ENCODE results near the gene AMACR. TPM values are rescaled to one million over a fixed set of nuclear protein-coding genes. Genes with fewer than 3 reads are reported as not detected.

AMACR gene
- total RNA-seq, 3 donors from 2014 or later (not counting 1 experiment from before 2014, with no cell fraction given) = 2.7 to 3.8 (median 2.9) TPM

- 23% methylated on average over 14 of the region's 15 CpGs for WGBS (ENCODE audit: insufficient coverage)
- H3K27ac Mint-ChIP-seq = no peak overlapping the region
- no peak overlapping the region for H3K4me3 ChIP-seq (ENCODE audit: low read length)
- H3K27ac ChIP-seq (ENCODE audit: low read length) = no peak overlapping the region
- no peaks in the 10 kb centered on the region for H3K36me3 ChIP-seq (ENCODE audit: control insufficient read depth, insufficient read depth, low read length)
- H3K27me3 Mint-ChIP-seq (ENCODE audit: low read depth in 2 of 2) = peaks cover 28 to 61% of the 10 kb centered on the region in 2 donors
- DNase-seq (no peak), ATAC-seq (no peak)
- H3K4me1 Mint-ChIP-seq = no peaks in the 10 kb centered on the region
- intact Hi-C loops (cut with micrococcal nuclease) = no loop called here
- H3K27me3 ChIP-seq (ENCODE audit: control insufficient read depth, insufficient read depth, low read length) = peaks cover 12% of the 10 kb centered on the region
- H3K9me3 Mint-ChIP-seq = no peaks in the 10 kb centered on the region
- no peaks in the 10 kb centered on the region for H3K4me1 ChIP-seq (ENCODE audit: control insufficient read depth, insufficient read depth, low read length)
- no peak for TF ChIP-seq CTCF (IDR thresholded peaks at IDR 0.05)
- no peaks in the 10 kb centered on the region for H3K9me3 ChIP-seq (ENCODE audit: control insufficient read depth, insufficient read depth, low read length)
- H3K36me3 Mint-ChIP-seq = no peaks in the 10 kb centered on the region
- H3K4me3 Mint-ChIP-seq = no peak overlapping the region
Measured at GRCh38 chr5:33938881-33939280, 69.0 kb downstream of the AMACR start.

GRCh38 chr5:33938507-33938796 is 69.4 kb downstream of the AMACR start:
- Histone ChIP-seq H3K4me3 (ENCODE audit: low read length) (no peak overlapping the region), H3K9me3 (ENCODE audit: control insufficient read depth, insufficient read depth, low read length) (no peaks in the 10 kb centered on the region), H3K4me1 (ENCODE audit: control insufficient read depth, insufficient read depth, low read length) (no peaks in the 10 kb centered on the region), H3K27me3 (ENCODE audit: control insufficient read depth, insufficient read depth, low read length) (peaks cover 12% of the 10 kb centered on the region), H3K36me3 (ENCODE audit: control insufficient read depth, insufficient read depth, low read length) (no peaks in the 10 kb centered on the region), H3K27ac (ENCODE audit: low read length) (no peak overlapping the region)
- intact Hi-C loops (cut with micrococcal nuclease) = no loop called here
- H3K4me1 Mint-ChIP-seq = no peaks in the 10 kb centered on the region
- no peak overlapping the region for H3K27ac Mint-ChIP-seq
- peaks cover 28 to 56% of the 10 kb centered on the region in 2 donors for H3K27me3 Mint-ChIP-seq (ENCODE audit: low read depth in 2 of 2)
- DNase-seq = no peak
- ATAC-seq = no peak
- 23% methylated on average over 14 of the region's 14 CpGs for WGBS (ENCODE audit: insufficient coverage)
- H3K9me3 Mint-ChIP-seq = no peaks in the 10 kb centered on the region
- no peak overlapping the region for H3K4me3 Mint-ChIP-seq
- no peaks in the 10 kb centered on the region for H3K36me3 Mint-ChIP-seq
- TF ChIP-seq CTCF (IDR thresholded peaks at IDR 0.05) = no peak

GRCh38 chr5:33937707-33938506 is 69.9 kb downstream of the AMACR start:
- Mint-ChIP-seq H3K27me3 (ENCODE audit: low read depth in 2 of 2) (peaks cover 26 to 52% of the 10 kb centered on the region in 2 donors), H3K27ac (no peak overlapping the region), H3K4me1 (no peaks in the 10 kb centered on the region), H3K9me3 (no peaks in the 10 kb centered on the region), H3K4me3 (no peak overlapping the region), H3K36me3 (no peaks in the 10 kb centered on the region)
- no peak overlapping the region for H3K4me3 ChIP-seq (ENCODE audit: low read length)
- ATAC-seq (no peak), DNase-seq (no peak)
- no peak for TF ChIP-seq CTCF (IDR thresholded peaks at IDR 0.05)
- no peaks in the 10 kb centered on the region for H3K36me3 ChIP-seq (ENCODE audit: control insufficient read depth, insufficient read depth, low read length)
- H3K9me3 ChIP-seq (ENCODE audit: control insufficient read depth, insufficient read depth, low read length) = no peaks in the 10 kb centered on the region
- WGBS (ENCODE audit: insufficient coverage) = 32% methylated on average over 54 of the region's 54 CpGs
- H3K27me3 ChIP-seq (ENCODE audit: control insufficient read depth, insufficient read depth, low read length) = peaks cover 12% of the 10 kb centered on the region
- no peaks in the 10 kb centered on the region for H3K4me1 ChIP-seq (ENCODE audit: control insufficient read depth, insufficient read depth, low read length)
- intact Hi-C loops (cut with micrococcal nuclease) = no loop called here
- H3K27ac ChIP-seq (ENCODE audit: low read length) = no peak overlapping the region

Measured in natural killer cell (primary cell).